Subcutaneous adipose tissue (tissue), 4 donors: ENCODE data around the gene RUFY1. TPM values are rescaled to one million over a fixed set of nuclear protein-coding genes. Genes with fewer than 3 reads are reported as not detected.

Source experiments
- total RNA-seq, 4 donors: library from RNA; depleted of rRNA; stranded (reverse); fragments of >200 nt; gene quantifications; one replicate each; pipeline ENCODE4 v1.1.0, GENCODE V29; 2016
- TF ChIP-seq, protein P1 (sequence below): fragments of 450-650 bp; IDR thresholded peaks from one replicate; pipeline ENCODE4 v1.5.1; 2016; ENCODE audit warnings: low read depth, mild to moderate bottlenecking, control low read depth, antibody characterized with exemption, moderate library complexity

RUFY1 gene
- total RNA-seq, 4 donors from 2014 or later, result 42.2 to 63.0 (median 55.8) TPM

DNA sequence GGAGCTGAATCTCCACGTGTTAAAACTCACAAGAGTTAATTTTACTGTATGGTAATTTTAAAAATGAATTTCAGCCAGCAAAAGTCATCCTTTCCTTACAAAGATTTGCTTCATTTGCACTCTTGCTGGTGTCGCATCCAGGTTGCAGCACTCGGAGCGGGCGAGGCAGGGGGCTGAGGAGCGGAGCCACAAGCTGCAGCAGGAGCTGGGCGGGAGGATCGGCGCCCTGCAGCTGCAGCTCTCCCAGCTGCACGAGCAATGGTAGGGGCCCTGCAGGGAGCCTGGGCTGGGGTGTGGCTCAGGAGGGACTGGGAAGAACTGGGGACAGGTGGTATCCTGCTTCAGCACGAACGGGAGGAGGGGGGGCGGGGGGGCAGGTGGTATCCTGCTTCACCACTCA is 46.1 kb downstream of the RUFY1 start:
- TF ChIP-seq, protein P1, sequence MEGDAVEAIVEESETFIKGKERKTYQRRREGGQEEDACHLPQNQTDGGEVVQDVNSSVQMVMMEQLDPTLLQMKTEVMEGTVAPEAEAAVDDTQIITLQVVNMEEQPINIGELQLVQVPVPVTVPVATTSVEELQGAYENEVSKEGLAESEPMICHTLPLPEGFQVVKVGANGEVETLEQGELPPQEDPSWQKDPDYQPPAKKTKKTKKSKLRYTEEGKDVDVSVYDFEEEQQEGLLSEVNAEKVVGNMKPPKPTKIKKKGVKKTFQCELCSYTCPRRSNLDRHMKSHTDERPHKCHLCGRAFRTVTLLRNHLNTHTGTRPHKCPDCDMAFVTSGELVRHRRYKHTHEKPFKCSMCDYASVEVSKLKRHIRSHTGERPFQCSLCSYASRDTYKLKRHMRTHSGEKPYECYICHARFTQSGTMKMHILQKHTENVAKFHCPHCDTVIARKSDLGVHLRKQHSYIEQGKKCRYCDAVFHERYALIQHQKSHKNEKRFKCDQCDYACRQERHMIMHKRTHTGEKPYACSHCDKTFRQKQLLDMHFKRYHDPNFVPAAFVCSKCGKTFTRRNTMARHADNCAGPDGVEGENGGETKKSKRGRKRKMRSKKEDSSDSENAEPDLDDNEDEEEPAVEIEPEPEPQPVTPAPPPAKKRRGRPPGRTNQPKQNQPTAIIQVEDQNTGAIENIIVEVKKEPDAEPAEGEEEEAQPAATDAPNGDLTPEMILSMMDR, result no peak

DNA sequence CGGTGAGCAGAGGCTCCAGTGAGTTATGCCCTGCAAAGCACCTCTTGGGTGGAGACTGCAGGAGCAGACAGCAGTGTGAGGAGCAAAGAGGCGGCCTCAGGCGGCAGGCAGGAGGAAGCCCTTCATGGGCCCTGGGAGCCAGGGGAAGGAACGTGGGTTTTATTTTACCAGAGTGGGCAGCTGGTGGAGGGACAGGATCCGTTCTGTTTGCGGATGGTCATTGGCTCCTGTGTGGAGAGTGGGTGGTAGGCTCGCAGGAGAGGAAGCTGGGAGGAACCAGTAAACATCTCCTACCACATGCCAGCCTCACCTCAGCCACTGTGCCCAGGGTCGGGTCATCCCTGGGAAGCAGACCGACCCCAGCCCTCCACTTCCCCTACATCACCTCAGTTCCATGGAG is 48.7 kb downstream of the RUFY1 start:
- TF ChIP-seq, protein P1, result no peak

DNA sequence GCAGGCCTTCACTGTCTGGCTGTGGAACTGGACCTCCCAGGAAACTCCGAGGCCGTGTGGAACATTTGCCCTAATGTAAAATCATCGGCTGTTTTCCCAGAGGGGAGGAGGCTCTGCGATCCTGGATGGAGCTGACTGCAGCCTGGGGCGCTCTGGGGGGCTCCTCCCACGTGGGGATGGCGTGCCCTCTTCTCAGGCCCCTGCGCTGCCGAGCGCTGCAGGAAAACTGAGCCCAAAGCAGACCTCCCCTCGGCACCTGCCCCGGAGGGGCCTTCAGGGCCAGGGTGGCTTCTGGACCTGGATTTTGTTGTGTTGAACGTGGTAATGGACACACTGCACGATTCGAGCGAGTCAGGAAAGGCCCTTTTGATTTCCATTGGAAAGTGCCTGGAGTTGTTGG is 49.2 kb downstream of the RUFY1 start:
- TF ChIP-seq, protein P1, result no peak

DNA sequence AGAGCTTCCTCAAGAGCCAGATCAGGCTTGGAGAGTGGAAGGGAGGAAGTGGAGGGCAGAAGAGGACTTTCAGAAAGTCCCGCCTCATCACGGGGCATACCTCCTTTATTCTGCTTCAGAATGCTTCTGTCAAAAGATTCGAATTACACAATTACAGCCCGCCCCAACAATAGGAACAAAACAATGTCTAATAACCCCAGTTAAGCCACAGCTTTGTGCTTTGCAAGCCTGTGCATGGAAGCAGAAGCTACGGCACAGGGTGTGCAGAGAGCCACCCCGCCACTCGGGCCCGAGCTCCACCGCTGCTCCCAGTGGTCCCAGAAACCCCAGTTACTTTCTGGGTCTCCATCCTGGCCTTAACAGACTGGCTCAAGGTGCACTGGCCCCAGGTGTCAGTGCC is 49.6 kb downstream of the RUFY1 start:
- TF ChIP-seq, protein P1, result no peak

DNA sequence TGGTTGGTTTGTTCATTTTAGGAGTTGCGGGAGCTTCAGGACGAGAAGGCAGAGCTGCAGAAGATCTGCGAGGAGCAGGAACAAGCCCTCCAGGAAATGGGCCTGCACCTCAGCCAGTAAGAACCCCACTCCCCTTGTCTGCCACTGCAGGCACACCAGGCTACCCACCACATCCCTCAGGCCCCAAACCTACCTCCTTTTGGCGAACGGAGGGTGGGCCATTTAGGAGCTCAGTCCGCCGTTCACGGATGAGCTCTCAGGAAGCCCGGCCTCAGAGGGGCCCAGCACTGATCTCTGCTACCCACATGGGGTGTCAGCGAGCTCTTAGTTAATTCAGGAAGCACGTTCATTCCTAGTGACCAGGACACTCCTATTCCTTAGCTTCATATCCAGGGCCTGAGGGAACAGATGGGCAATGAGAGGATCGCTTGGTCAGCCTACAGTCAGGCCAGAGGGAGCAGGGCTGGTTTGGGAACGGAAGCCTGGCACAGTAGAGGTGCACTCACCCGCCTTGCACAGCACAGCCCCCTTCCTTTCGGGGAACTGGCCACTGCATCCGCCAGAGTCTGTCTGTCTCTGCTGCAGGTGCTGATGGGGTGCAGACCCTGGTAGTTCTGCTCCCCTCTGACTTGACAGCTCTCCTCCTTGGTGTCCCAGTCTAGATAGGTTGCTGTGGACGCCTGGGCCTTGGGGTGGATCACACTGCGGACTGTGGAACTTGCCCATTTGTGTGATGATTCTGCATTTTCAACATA is 51.7 kb downstream of the RUFY1 start:
- TF ChIP-seq, protein P1, result no peak

DNA sequence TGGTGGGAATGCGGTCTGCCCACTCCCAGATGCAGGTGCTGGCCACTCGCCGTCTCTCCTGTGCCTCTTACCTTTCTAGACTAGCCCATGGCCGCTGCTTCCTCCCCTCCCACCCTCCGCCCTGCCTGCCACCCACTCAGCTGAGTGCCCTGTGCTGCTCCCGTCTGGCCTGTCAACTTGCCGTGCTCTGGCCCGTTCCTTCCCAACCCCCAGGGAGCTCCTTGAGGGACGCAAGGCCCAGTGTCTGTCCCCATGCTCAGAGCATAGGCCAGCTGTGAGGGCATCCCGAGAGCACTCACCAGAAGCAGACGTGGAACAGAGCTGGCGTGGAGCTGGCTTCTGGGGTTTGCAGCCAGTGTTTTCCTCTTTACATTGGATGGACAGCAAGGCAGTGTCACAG is 53.0 kb downstream of the RUFY1 start:
- TF ChIP-seq, protein P1, result no peak

DNA sequence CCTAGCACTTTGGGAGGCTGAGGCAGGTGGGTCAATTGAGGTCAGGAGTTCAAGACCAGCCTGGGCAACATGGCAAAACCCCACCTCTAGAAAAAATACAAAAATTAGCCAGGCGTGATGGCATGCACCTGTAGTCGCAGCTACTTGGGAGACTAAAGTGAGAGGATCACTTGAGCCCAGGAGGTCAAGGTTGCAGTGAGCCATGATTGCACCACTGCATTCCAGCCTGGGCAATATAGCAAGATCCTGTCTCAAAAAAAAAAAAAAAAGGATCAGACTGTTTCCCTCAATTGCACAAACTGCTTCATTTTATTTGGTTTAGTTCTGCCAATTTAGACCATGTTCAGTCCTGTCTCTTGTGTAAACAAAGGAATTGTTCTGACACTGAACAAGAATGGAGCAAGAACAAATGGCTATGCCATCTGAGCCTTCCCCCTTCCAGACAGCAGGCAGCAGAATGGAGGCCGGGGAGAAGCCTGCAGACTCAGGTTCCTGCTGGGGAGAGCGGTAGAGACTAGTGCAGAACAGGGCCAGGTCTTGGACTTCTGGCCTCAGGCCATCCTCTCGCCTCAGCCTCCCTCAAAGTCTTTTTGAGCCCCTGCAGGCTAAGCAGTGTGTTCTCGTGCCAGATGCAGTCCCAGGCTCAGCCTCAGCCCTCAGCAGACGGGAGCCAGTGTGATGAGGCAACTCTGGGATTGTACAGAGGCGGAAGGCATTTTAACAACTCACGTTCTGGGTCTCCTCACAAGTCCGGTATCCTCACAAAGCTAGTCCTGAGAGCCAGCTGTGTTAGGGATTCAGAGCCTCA is 54.9 kb downstream of the RUFY1 start:
- TF ChIP-seq, protein P1, result no peak
